WTC11 (cell line): Measurements from ENCODE around the gene BTBD2. TPM values are rescaled to one million over a fixed set of nuclear protein-coding genes. Genes with fewer than 3 reads are reported as not detected.

Experiments used
- ATF6 ChIP-seq: sonication (generic); formaldehyde crosslinking; IDR thresholded peaks from 2 replicates; pipeline ENCODE4 v1.8.1; 2023; ENCODE audit warnings: mild to moderate bottlenecking, missing genetic modification reagents
- ESRRA ChIP-seq: sonication (generic); formaldehyde crosslinking; IDR thresholded peaks from 2 replicates; pipeline ENCODE4 v1.8.1; 2022; ENCODE audit warnings: mild to moderate bottlenecking, missing genetic modification reagents, borderline replicate concordance
- FOXK1 ChIP-seq: sonication (generic); formaldehyde crosslinking; IDR thresholded peaks from 2 replicates; pipeline ENCODE4 v1.8.0; 2022; ENCODE audit warnings: mild to moderate bottlenecking, moderate library complexity, missing genetic modification reagents
- IRF2 ChIP-seq: sonication (generic); formaldehyde crosslinking; IDR thresholded peaks from 2 replicates; pipeline ENCODE4 v1.8.0; 2022; ENCODE audit warnings: low read depth, missing genetic modification reagents, borderline replicate concordance
- JAZF1 ChIP-seq: fragments of 250-450 bp; sonication (Bioruptor Pico); IDR thresholded peaks from 2 replicates; pipeline ENCODE4 v1.9.0; 2021; ENCODE audit warnings: moderate library complexity, mild to moderate bottlenecking, inconsistent platforms
- NFATC4 ChIP-seq: fragments of 250-450 bp; sonication (Bioruptor Pico); IDR thresholded peaks from 2 replicates; pipeline ENCODE4 v1.9.0; 2021; ENCODE audit warnings: mild to moderate bottlenecking
- NFE2L1 ChIP-seq: sonication (generic); formaldehyde crosslinking; IDR thresholded peaks from 2 replicates; pipeline ENCODE4 v1.8.1; 2023; ENCODE audit warnings: missing genetic modification reagents
- RELA ChIP-seq: sonication (generic); formaldehyde crosslinking; IDR thresholded peaks from 2 replicates; pipeline ENCODE4 v1.8.1; 2022; ENCODE audit warnings: missing genetic modification reagents, mild to moderate bottlenecking, borderline replicate concordance
- SMAD3 ChIP-seq: sonication (generic); formaldehyde crosslinking; IDR thresholded peaks from 2 replicates; pipeline ENCODE4 v1.8.0; 2022; ENCODE audit warnings: missing genetic modification reagents, mild to moderate bottlenecking, borderline replicate concordance
- ZNF396 ChIP-seq: fragments of 250-450 bp; sonication (Bioruptor Pico); IDR thresholded peaks from 2 replicates; pipeline ENCODE4 v1.8.0; 2021; ENCODE audit warnings: mild to moderate bottlenecking, moderate library complexity, borderline replicate concordance
- ZNF532 ChIP-seq: fragments of 250-450 bp; sonication (Bioruptor Pico); IDR thresholded peaks from 2 replicates; pipeline ENCODE4 v1.9.0; 2021; ENCODE audit warnings: mild to moderate bottlenecking, borderline replicate concordance
- total RNA-seq: library from RNA; stranded (reverse); gene quantifications from 3 replicates; pipeline ENCODE4 v1.2.3, GENCODE V29; 2021
- TF ChIP-seq, protein P1 (sequence below): sonication (generic); formaldehyde crosslinking; IDR thresholded peaks from 2 replicates; pipeline ENCODE4 v1.8.1; 2023; ENCODE audit warnings: mild to moderate bottlenecking, missing genetic modification reagents
- TF ChIP-seq, protein P2 (sequence below): sonication (generic); formaldehyde crosslinking; IDR thresholded peaks from 2 replicates; pipeline ENCODE4 v1.8.0; 2023; ENCODE audit warnings: mild to moderate bottlenecking, missing genetic modification reagents
- TF ChIP-seq, protein P3 (sequence below): sonication (generic); formaldehyde crosslinking; IDR thresholded peaks from 2 replicates; pipeline ENCODE4 v1.8.1; 2022; ENCODE audit warnings: mild to moderate bottlenecking, moderate library complexity, missing genetic modification reagents

The BTBD2 gene
- total RNA-seq, 1 experiment from 2014 or later = 106 TPM

DNA sequence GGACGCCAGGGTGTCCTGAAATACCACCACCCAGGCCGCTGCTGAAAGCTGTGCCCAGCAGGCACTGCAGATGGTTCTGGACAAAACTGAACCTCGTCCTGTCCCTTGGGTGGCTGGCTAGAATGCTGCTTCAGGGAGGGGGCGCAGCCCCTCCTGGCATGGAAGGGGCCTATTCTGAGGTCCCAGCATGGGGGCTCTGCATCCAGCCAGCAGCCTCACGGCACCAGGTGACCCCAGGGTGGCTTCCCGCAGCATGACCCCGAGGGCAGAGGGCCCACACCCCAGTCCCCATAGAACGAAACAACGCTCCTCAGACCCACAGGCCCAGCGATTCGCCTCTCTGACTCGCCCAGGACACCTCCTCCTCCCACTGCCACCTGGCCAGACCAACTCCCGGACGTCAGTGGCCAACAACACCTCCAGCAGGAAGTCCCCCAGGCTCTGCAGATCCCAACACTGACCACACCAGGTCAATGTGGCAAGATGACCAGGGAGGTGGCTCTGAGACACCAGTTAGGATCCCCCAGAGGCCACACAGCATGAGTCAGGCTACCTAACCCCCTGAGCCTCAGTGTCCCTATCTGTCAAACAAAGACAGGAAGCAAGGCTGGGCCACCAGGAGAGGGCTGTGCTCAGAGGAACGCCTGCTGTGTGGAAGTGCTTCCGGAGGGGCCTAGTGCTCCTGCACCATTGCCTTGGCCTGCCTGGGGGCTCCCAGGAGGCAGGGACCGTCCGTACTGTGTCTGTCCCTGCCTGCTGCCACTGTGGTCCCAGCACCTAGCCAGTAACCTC lies 29.4 kb upstream of the BTBD2 start (continued):
- TF ChIP-seq, protein P1, sequence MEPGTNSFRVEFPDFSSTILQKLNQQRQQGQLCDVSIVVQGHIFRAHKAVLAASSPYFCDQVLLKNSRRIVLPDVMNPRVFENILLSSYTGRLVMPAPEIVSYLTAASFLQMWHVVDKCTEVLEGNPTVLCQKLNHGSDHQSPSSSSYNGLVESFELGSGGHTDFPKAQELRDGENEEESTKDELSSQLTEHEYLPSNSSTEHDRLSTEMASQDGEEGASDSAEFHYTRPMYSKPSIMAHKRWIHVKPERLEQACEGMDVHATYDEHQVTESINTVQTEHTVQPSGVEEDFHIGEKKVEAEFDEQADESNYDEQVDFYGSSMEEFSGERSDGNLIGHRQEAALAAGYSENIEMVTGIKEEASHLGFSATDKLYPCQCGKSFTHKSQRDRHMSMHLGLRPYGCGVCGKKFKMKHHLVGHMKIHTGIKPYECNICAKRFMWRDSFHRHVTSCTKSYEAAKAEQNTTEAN (CRISPR knock-in tag) = no peak
- TF ChIP-seq IRF2 (CRISPR knock-in tag) (no peak), ZNF532 (CRISPR knock-in tag) (no peak), NFE2L1 (CRISPR knock-in tag) (no peak), RELA (CRISPR knock-in tag) (no peak), ESRRA (CRISPR knock-in tag) (no peak), ATF6 (CRISPR knock-in tag) (no peak), NFATC4 (no peak), JAZF1 (CRISPR knock-in tag) (no peak), ZNF396 (CRISPR knock-in tag) (no peak), SMAD3 (no peak), FOXK1 (CRISPR knock-in tag) (no peak)
- TF ChIP-seq, protein P2, sequence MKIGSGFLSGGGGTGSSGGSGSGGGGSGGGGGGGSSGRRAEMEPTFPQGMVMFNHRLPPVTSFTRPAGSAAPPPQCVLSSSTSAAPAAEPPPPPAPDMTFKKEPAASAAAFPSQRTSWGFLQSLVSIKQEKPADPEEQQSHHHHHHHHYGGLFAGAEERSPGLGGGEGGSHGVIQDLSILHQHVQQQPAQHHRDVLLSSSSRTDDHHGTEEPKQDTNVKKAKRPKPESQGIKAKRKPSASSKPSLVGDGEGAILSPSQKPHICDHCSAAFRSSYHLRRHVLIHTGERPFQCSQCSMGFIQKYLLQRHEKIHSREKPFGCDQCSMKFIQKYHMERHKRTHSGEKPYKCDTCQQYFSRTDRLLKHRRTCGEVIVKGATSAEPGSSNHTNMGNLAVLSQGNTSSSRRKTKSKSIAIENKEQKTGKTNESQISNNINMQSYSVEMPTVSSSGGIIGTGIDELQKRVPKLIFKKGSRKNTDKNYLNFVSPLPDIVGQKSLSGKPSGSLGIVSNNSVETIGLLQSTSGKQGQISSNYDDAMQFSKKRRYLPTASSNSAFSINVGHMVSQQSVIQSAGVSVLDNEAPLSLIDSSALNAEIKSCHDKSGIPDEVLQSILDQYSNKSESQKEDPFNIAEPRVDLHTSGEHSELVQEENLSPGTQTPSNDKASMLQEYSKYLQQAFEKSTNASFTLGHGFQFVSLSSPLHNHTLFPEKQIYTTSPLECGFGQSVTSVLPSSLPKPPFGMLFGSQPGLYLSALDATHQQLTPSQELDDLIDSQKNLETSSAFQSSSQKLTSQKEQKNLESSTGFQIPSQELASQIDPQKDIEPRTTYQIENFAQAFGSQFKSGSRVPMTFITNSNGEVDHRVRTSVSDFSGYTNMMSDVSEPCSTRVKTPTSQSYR (CRISPR knock-in tag) = no peak
- TF ChIP-seq, protein P3, sequence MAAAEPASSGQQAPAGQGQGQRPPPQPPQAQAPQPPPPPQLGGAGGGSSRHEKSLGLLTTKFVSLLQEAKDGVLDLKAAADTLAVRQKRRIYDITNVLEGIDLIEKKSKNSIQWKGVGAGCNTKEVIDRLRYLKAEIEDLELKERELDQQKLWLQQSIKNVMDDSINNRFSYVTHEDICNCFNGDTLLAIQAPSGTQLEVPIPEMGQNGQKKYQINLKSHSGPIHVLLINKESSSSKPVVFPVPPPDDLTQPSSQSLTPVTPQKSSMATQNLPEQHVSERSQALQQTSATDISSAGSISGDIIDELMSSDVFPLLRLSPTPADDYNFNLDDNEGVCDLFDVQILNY = no peak
